ENCODE results near the gene FIBCD1.

Gene FIBCD1

DNA sequence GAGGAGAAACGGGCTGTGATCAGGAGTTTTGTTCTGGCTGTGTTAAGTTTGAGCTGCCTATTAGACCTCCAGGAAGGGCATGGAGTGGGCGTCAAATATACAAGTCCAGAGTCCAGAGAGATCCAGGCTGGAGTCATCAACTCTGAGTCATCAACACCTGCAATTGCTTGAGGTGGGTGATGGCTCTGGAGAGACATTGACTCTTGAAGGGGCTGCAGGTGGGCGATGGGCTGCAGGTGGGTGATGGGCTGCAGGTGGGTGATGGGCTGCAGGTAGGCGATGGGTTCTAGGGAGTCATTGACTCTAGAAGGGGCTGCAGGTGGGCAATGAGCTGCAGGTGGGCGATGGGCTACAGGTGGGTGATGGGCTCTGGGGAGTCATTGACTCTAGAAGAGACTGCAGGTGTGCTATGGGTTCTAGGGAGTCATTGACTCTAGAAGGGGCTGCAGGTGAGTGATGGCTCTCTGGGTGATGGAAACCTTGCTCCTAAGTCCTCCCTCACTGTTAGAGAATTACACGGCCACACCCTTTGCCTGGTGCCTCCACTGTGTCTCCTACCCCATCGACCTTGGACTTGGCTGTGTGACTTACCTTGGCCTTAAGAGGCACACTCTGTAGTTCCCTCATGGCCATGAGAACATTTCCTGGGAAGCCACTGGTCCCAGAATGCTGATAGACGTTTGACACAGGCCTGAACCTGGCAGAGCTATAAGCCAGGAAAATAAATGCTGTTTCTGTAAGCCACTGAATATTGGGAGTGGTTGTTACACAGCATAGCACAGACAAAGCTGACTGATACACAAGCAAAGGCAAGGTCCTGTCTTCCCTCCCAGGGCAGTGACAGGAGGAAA is 10.4 kb upstream of the FIBCD1 start:
- TF ChIP-seq, protein P1, sequence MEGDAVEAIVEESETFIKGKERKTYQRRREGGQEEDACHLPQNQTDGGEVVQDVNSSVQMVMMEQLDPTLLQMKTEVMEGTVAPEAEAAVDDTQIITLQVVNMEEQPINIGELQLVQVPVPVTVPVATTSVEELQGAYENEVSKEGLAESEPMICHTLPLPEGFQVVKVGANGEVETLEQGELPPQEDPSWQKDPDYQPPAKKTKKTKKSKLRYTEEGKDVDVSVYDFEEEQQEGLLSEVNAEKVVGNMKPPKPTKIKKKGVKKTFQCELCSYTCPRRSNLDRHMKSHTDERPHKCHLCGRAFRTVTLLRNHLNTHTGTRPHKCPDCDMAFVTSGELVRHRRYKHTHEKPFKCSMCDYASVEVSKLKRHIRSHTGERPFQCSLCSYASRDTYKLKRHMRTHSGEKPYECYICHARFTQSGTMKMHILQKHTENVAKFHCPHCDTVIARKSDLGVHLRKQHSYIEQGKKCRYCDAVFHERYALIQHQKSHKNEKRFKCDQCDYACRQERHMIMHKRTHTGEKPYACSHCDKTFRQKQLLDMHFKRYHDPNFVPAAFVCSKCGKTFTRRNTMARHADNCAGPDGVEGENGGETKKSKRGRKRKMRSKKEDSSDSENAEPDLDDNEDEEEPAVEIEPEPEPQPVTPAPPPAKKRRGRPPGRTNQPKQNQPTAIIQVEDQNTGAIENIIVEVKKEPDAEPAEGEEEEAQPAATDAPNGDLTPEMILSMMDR (IDR thresholded peaks at IDR 0.05; ENCODE audit: extremely low read depth, missing control alignments), result no peak

DNA sequence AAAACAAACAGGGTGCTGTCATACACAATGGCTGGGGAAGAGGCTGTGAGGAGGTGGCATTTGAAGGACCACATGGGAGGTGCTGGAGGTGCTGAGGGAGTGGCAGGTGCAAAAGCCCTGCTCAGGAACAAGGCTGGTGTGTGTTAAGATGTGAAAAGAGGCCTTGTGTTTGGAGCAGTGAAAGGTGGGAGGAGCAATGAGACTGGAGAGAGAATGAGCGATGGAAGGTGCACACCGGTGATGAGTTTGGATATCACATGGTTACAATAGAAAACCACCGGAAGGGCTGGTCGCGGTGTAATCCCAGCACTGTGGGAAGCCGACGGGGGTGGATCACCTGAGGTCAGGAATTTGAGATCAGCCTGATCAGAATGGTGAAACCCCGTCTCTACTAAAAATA is 9.2 kb upstream of the FIBCD1 start:
- TF ChIP-seq, protein P1 (IDR thresholded peaks at IDR 0.05; ENCODE audit: extremely low read depth, missing control alignments), result no peak

More for the DNA sequence above, 10.4 kb upstream of the FIBCD1 start:
- DNase-seq (ENCODE audit: low spot score), result no peak

DNA sequence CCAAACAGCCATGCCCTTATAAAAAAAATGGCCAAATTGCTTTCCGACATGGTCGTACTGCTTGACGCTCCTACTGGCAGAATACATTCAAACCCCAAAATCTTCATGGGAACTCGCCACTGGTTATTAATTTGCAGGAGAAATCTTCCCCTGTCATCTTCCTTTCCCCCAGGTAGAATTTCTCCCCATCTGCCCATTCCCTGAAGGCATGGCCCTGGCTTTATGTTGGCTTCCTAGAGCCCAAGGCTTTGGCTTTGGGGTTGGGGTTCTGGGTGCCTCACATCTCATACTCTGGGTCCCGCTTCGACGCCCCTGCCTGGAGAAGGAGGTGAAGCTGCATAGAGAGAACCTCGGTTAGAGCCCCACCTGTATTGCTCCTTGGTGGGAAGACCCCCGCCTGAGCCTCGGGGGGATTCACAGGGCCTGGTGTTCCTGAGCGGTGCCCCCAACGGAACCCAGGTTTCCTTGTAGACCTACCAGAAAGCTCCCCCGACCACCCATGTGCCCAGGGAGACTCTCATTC is 8.6 kb upstream of the FIBCD1 start:
- no peak for DNase-seq (ENCODE audit: low spot score)
- TF ChIP-seq, protein P1 (IDR thresholded peaks at IDR 0.05; ENCODE audit: extremely low read depth, missing control alignments), result no peak

More for the DNA sequence above, 9.2 kb upstream of the FIBCD1 start:
- no peak for DNase-seq (ENCODE audit: low spot score)

DNA sequence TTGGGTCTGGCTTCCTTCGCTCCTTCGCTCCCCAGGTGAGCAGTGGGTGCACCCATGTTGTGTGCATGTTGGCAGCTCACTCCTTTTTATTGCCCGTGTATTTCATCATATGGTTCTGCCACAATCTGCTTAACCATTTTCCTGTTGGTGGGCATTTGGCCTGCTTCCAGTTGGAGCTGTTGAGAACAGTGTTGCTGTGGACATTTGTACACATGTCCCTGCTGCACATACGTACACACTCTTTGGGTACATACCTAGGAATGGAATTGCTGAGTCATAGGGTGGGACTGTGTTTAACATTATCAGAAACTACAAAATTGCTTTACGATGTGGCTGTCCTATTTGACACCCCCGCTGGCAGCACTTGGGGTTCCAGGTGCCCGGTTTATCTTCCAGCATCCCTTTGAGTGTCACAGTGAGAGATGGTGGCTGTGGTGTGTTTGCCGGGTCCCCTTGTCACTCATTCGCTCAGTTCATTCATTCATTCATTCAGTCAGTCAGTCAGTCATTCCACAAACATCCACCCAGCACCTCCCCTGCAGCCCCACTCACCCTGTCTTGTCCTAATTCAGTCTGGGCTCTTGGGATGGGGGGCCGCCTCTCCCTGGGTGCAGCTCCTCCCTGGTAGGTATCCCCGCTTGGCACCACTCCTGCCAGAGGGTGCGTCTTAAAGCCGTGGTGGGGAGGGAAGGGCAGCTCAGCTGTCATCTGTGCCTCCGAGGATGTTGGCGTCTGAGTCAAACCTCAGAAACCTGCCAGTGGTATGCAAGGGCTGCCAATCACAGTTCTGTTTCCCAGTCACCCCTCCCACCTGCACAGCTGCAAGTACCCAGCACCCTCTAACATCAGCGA is 7.9 kb upstream of the FIBCD1 start:
- DNase-seq (ENCODE audit: low spot score), result no peak
- TF ChIP-seq, protein P1 (IDR thresholded peaks at IDR 0.05; ENCODE audit: extremely low read depth, missing control alignments), result no peak

DNA sequence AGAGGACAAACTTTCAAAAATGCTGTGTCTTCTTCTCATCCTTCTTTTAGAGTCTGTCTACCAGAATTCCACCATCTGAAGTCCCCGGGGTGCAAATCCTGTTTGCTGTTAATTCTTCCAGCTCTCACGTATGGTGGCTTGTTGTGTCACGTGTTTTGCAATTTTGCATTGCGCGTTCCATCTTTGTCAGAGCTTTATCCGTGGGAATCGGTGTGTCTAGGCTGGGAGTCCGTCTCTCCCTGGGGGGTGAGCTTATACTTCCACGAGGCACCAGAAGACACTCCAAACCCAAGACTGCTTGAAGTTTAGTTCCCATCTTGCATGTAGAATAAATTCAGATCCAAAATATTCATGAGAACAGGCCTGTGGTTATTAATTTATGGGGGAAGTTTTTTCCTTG is 6.1 kb upstream of the FIBCD1 start:
- TF ChIP-seq, protein P1 (IDR thresholded peaks at IDR 0.05; ENCODE audit: extremely low read depth, missing control alignments), result no peak
- no peak for DNase-seq (ENCODE audit: low spot score)

DNA sequence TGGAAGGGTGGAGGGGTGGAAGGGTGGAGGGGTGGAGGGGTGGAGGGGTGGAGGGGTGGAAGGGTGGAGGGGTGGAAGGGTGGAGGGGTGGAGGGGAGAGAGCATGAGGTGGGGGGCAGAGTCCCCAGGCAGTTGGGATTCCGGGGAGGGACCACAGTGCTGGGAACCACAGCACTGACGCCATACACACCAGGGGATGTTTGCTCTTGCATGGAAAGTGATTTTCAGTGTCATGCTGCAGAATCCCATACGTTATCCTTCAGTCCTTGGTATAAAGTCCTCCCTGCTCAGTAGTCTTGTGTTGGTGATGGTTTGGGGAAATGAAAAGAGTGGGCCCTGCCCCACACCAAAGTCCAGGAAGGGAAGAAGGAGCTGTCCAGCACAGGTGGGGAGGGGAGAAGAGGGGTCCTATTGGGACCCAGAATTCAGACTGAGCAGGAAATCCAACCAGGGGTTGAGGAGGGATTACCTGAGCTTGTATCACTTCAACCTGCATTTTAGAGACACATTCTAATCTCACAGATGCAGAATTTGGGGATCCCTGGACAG is 5.5 kb upstream of the FIBCD1 start:
- no peak for DNase-seq (ENCODE audit: low spot score)
- TF ChIP-seq, protein P1 (IDR thresholded peaks at IDR 0.05; ENCODE audit: extremely low read depth, missing control alignments), result no peak
